NCI-H1436 treated with DMSO at 0.1 percent for 48 hours (cell line): Measurements from ENCODE around the gene STING1.
A peak's percentile ranks its signal among the peaks of the same experiment; 100 is the strongest.

Experiments used
- DNase-seq: peaks from one replicate; lab custom pipeline; 2025; lab: John Stamatoyannopoulos, UW

STING1 gene

GRCh38 chr5:139439013-139439903 is 43.3 kb downstream of the STING1 start, which contains the start of gene DNAJC18:
Gene DNAJC18 (minus strand): TSS chr5:139439525. CDS start chr5:139439445, 80 bp downstream.
- peak; percentile 80 for DNase-seq

GRCh38 chr5:139438707-139439012 is 43.9 kb downstream of the STING1 start:
- no peak for DNase-seq

- no peak for DNase-seq
Measured at GRCh38 chr5:139435676-139436075, 46.9 kb downstream of the STING1 start.

- no peak for DNase-seq
Measured at GRCh38 chr5:139431706-139432105, 50.9 kb downstream of the STING1 start.

- DNase-seq = no peak
Measured at GRCh38 chr5:139430015-139430414, 52.5 kb downstream of the STING1 start.

GRCh38 chr5:139426203-139426885 is 56.2 kb downstream of the STING1 start:
- no peak for DNase-seq
